Vagina (tissue), 2 donors: ENCODE results near the gene TAS2R7. TPM values are rescaled to one million over a fixed set of nuclear protein-coding genes. Genes with fewer than 3 reads are reported as not detected.

Experiments used
- DNase-seq, 2 donors: peaks; one replicate each; pipeline ENCODE4 v3.0.0-alpha.2; 2017; ENCODE audit errors: extremely low spot score in 2 of 2
- H3K27ac ChIP-seq: fragments of 200-600 bp; sonication (generic); one replicate; pipeline ENCODE4 v1.5.1; 2019
- H3K27me3 ChIP-seq: fragments of 200-600 bp; sonication (generic); one replicate; pipeline ENCODE4 v1.5.1; 2019
- H3K36me3 ChIP-seq, 2 donors: fragments of 200-600 bp; sonication (generic); one replicate each; pipeline ENCODE4 v1.5.1; 2017 to 2019
- H3K4me1 ChIP-seq: fragments of 200-600 bp; sonication (generic); one replicate; pipeline ENCODE4 v1.5.1; 2019
- H3K4me3 ChIP-seq, 2 donors: fragments of 200-600 bp; sonication (generic); 1 replicate in 1 of 2; 2 replicates in 1 of 2; pipeline ENCODE4 v1.5.1; 2016 to 2019
- H3K9me3 ChIP-seq: fragments of 200-600 bp; sonication (generic); one replicate; pipeline ENCODE4 v1.5.1; 2019
- CTCF ChIP-seq, 3 experiments: fragments of 450-650 bp in 2 of 3; fragments of 200-600 bp in 1 of 3; sonication (generic) in 1 of 3; IDR thresholded peaks; one replicate each; pipeline ENCODE4 v1.5.1; 2017 to 2019; ENCODE audit warnings: antibody characterized with exemption in 3 of 3, mild to moderate bottlenecking in 2 of 3, moderate library complexity in 2 of 3
- POLR2A ChIP-seq, 2 donors: fragments of 450-650 bp; IDR thresholded peaks; one replicate each; pipeline ENCODE4 v1.6.1; 2017; ENCODE audit warnings: antibody characterized with exemption in 2 of 2, mild to moderate bottlenecking in 2 of 2, moderate library complexity in 2 of 2
- POLR2AphosphoS5 ChIP-seq, 2 donors: sonication (generic); formaldehyde crosslinking; IDR thresholded peaks; one replicate each; pipeline ENCODE4 v1.9.0; 2017; ENCODE audit warnings: antibody characterized with exemption in 2 of 2, mild to moderate bottlenecking in 2 of 2, low read depth in 1 of 2; ENCODE audit not compliant: insufficient read depth in 1 of 2
- intact Hi-C: fragments of 100-400 bp; cut with DNase I; formaldehyde crosslinking; loops from one replicate; pipeline ENCODE4 v1.15.1; 2023
- total RNA-seq: library from RNA; depleted of rRNA; stranded (reverse); fragments of >200 nt; gene quantifications from one replicate; pipeline ENCODE4 v1.2.3, GENCODE V29; 2016

The TAS2R7 gene
- total RNA-seq, 1 donor from 2014 or later = not detected

- no peak overlapping the region for H3K4me3 ChIP-seq
- H3K27ac ChIP-seq = no peak overlapping the region
- no peaks in the 10 kb centered on the region for H3K9me3 ChIP-seq
- no peak for DNase-seq
- H3K27me3 ChIP-seq = no peaks in the 10 kb centered on the region
- H3K4me1 ChIP-seq = no peaks in the 10 kb centered on the region
- intact Hi-C loops = no loop called here
- H3K36me3 ChIP-seq = no peaks in the 10 kb centered on the region
- no peak for TF ChIP-seq POLR2A (IDR thresholded peaks at IDR 0.05)
- no peak for TF ChIP-seq POLR2AphosphoS5 (IDR thresholded peaks at IDR 0.05; ENCODE audit: insufficient read depth in 1 of 2, low read depth in 1 of 2)
- no peak for TF ChIP-seq CTCF (IDR thresholded peaks at IDR 0.05)
Observed at GRCh38 chr12:10783252-10783651, 19.2 kb downstream of the TAS2R7 start.

GRCh38 chr12:10779103-10779502, 23.3 kb downstream of the TAS2R7 start:
- Histone ChIP-seq H3K27me3 (no peaks in the 10 kb centered on the region), H3K36me3 (no peaks in the 10 kb centered on the region), H3K4me1 (no peaks in the 10 kb centered on the region), H3K27ac (no peak overlapping the region), H3K4me3 (no peak overlapping the region), H3K9me3 (no peaks in the 10 kb centered on the region)
- no peak for DNase-seq
- intact Hi-C loops = loop anchor here (10.0 kb wide), 1 partner anchor 706 kb away; no protein-coding TSS in a partner anchor
- TF ChIP-seq CTCF (IDR thresholded peaks at IDR 0.05) (no peak), POLR2AphosphoS5 (IDR thresholded peaks at IDR 0.05; ENCODE audit: insufficient read depth in 1 of 2, low read depth in 1 of 2) (no peak), POLR2A (IDR thresholded peaks at IDR 0.05) (no peak)

- Histone ChIP-seq H3K36me3 (no peaks in the 10 kb centered on the region), H3K27ac (no peak overlapping the region), H3K4me1 (no peaks in the 10 kb centered on the region), H3K27me3 (no peaks in the 10 kb centered on the region), H3K4me3 (no peak overlapping the region), H3K9me3 (no peaks in the 10 kb centered on the region)
- DNase-seq = no peak
- intact Hi-C loops = loop anchor here (10.0 kb wide), 1 partner anchor 714 kb away; no protein-coding TSS in a partner anchor
- no peak for TF ChIP-seq POLR2A (IDR thresholded peaks at IDR 0.05)
- TF ChIP-seq CTCF (IDR thresholded peaks at IDR 0.05) = peak; percentile 53 to 82 (median 71)
Observed at GRCh38 chr12:10771132-10771733, 31.2 kb downstream of the TAS2R7 start.

- Histone ChIP-seq H3K9me3 (no peaks in the 10 kb centered on the region), H3K36me3 (no peaks in the 10 kb centered on the region), H3K27me3 (no peaks in the 10 kb centered on the region), H3K4me3 (no peak overlapping the region), H3K27ac (no peak overlapping the region), H3K4me1 (no peaks in the 10 kb centered on the region)
- intact Hi-C loops = loop anchor here (10.0 kb wide), 1 partner anchor 895 kb away; the partner anchor contains the start of gene CLEC2B
- no peak for DNase-seq
- TF ChIP-seq POLR2A (IDR thresholded peaks at IDR 0.05) (no peak), POLR2AphosphoS5 (IDR thresholded peaks at IDR 0.05; ENCODE audit: insufficient read depth in 1 of 2, low read depth in 1 of 2) (no peak), CTCF (IDR thresholded peaks at IDR 0.05) (no peak)
Observed at GRCh38 chr12:10759657-10760056, 42.8 kb downstream of the TAS2R7 start.

- H3K36me3 ChIP-seq = no peaks in the 10 kb centered on the region
- H3K4me1 ChIP-seq = no peaks in the 10 kb centered on the region
- H3K4me3 ChIP-seq = no peak overlapping the region
- TF ChIP-seq CTCF (IDR thresholded peaks at IDR 0.05) (no peak), POLR2A (IDR thresholded peaks at IDR 0.05) (no peak), POLR2AphosphoS5 (IDR thresholded peaks at IDR 0.05; ENCODE audit: insufficient read depth in 1 of 2, low read depth in 1 of 2) (no peak)
- no peaks in the 10 kb centered on the region for H3K9me3 ChIP-seq
- H3K27ac ChIP-seq = no peak overlapping the region
- no peak for DNase-seq
- intact Hi-C loops = loop anchor here (10.0 kb wide), 1 partner anchor 891 kb away; the partner anchor contains the start of gene CLEC2B
- H3K27me3 ChIP-seq = no peaks in the 10 kb centered on the region
Observed at GRCh38 chr12:10756194-10756593, 46.2 kb downstream of the TAS2R7 start.
